K562 (cell line): Measurements from ENCODE around the gene MINDY3. TPM values are rescaled to one million over a fixed set of nuclear protein-coding genes. Genes with fewer than 3 reads are reported as not detected.

Source experiments
- ATAC-seq: fragments of 200-7000 bp; cut with Tn5 transposase; 3 replicates; pipeline ENCODE4 v1.9.1; 2020; ENCODE audit warnings: moderate library complexity
- BruUV-seq: library from RNA; stranded (reverse); fragments of 400-500 nt; replicated peaks from 2 replicates; lab custom pipeline; 2021; lab: Mats Ljungman, UMichigan
- CTCF ChIA-PET: fragments of 300-600 bp; formaldehyde crosslinking; extraction: SDS; loops from one replicate; lab custom pipeline; 2021; ENCODE audit warnings: low intra/inter-chr PET ratio; lab: Yijun Ruan, JAX
- POLR2A ChIA-PET: fragments of 300-600, 350-650 bp; sonication (Branson Sonifier 250); formaldehyde crosslinking; extraction: SDS; loops from one replicate; lab custom pipeline; 2021; ENCODE audit warnings: antibody characterized with exemption, inconsistent platforms; lab: Yijun Ruan, JAX
- DNase-seq, 4 experiments: peaks; one replicate each; pipeline versions ENCODE4 v3.0.0 to v3.0.0-alpha.2; 2011 to 2018; ENCODE audit warnings: low spot score in 3 of 4, mixed read lengths in 3 of 4; ENCODE audit errors: extremely low read depth in 1 of 4
- FAIRE-seq: peaks from 2 replicates; lab custom pipeline; 2011; peaks lifted over from hg19 to GRCh38; lab: Jason Lieb, UNC
- H2AFZ ChIP-seq: 2 replicates; pipeline ENCODE4 v1.6.0; 2011; ENCODE audit warnings: low read depth, low read length, control low read depth, inconsistent platforms
- H3K27ac ChIP-seq: fragments of 200-600 bp; 3 replicates; pipeline ENCODE4 v1.8.0; 2011; ENCODE audit warnings: low read depth, mild to moderate bottlenecking, control low read depth, inconsistent platforms, low read length, moderate library complexity, mixed read lengths; ENCODE audit errors: extremely low read depth
- H3K27me3 ChIP-seq, 2 experiments: fragments of 300-600 bp in 1 of 2; 2 replicates in 1 of 2; 3 replicates in 1 of 2; pipeline versions ENCODE4 v1.6.0 to v1.8.0; 2011; ENCODE audit warnings: inconsistent platforms in 2 of 2, low read length in 2 of 2, mild to moderate bottlenecking in 1 of 2, mixed read lengths in 1 of 2, moderate library complexity in 1 of 2; ENCODE audit not compliant: control insufficient read depth in 2 of 2, insufficient read depth in 2 of 2
- H3K36me3 ChIP-seq: fragments of 300-600 bp; 3 replicates; pipeline ENCODE4 v1.8.0; 2011; ENCODE audit warnings: mild to moderate bottlenecking, low read length, inconsistent platforms; ENCODE audit not compliant: control insufficient read depth, insufficient read depth
- H3K4me1 ChIP-seq, 2 experiments: fragments of 200-600 bp in 1 of 2; replicated peaks in 1 of 2; 2 replicates in 1 of 2; 3 replicates in 1 of 2; pipeline versions ENCODE4 v1.5.1 to v1.8.0; 2011; ENCODE audit warnings: inconsistent platforms in 2 of 2, low read length in 2 of 2, mild to moderate bottlenecking in 1 of 2, mixed read lengths in 1 of 2, moderate library complexity in 1 of 2; ENCODE audit not compliant: control insufficient read depth in 2 of 2, insufficient read depth in 2 of 2
- H3K4me2 ChIP-seq: 2 replicates; pipeline ENCODE4 v1.6.1; 2011; ENCODE audit warnings: low read length, control low read depth, inconsistent platforms, mixed read lengths; ENCODE audit not compliant: insufficient read depth
- H3K4me3 ChIP-seq: fragments of 200-600 bp; sonication (generic), shearing (Covaris generic); 2 replicates; pipeline ENCODE4 v1.5.1; 2016; ENCODE audit warnings: control low read depth, inconsistent platforms
- H3K79me2 ChIP-seq: fragments of 200-600 bp; 3 replicates; pipeline ENCODE4 v1.8.0; 2011; ENCODE audit warnings: low read length, inconsistent platforms; ENCODE audit not compliant: control insufficient read depth, insufficient read depth
- H3K9ac ChIP-seq, 2 experiments: 2 replicates each; pipeline versions ENCODE4 v1.6.0 to v1.6.1; 2011; ENCODE audit warnings: low read depth in 2 of 2, low read length in 2 of 2, control low read depth in 1 of 2, inconsistent platforms in 1 of 2, mild to moderate bottlenecking in 1 of 2, mixed read lengths in 1 of 2; ENCODE audit not compliant: insufficient read depth in 1 of 2
- H3K9me1 ChIP-seq: one replicate; pipeline ENCODE4 v1.6.0; 2011; ENCODE audit warnings: inconsistent platforms, mild to moderate bottlenecking, low read length, moderate library complexity; ENCODE audit not compliant: control insufficient read depth, insufficient read depth
- H3K9me3 ChIP-seq: replicated peaks from 2 replicates; pipeline ENCODE4 v1.5.1; 2011; ENCODE audit warnings: low read depth, low read length, inconsistent platforms; ENCODE audit not compliant: control insufficient read depth, insufficient read depth
- H4K20me1 ChIP-seq: replicated peaks from 2 replicates; pipeline ENCODE4 v1.6.1; 2011; ENCODE audit warnings: low read length, inconsistent platforms, mixed read lengths; ENCODE audit not compliant: control insufficient read depth, insufficient read depth
- PRDM10 ChIP-seq: fragments of 450-650 bp; IDR thresholded peaks from 2 replicates; pipeline ENCODE4 v1.6.1; 2018; ENCODE audit not compliant: partially characterized antibody
- TCF7L2 ChIP-seq: fragments of 150-350 bp; IDR thresholded peaks from 2 replicates; pipeline ENCODE4 v1.6.1; 2016; ENCODE audit warnings: low read depth, mild to moderate bottlenecking, low read length, moderate library complexity
- ZNF232 ChIP-seq: sonication (generic); formaldehyde crosslinking; IDR thresholded peaks from 2 replicates; pipeline ENCODE4 v1.8.0; 2022; ENCODE audit warnings: mild to moderate bottlenecking, missing genetic modification reagents
- whole genome bisulfite sequencing: fragments of 100-300 bp; shearing (Covaris generic); methylation state at CpG from one replicate; pipeline ENCODE4 v1.1.6; 2016; ENCODE audit warnings: low coverage, mixed read lengths; ENCODE audit not compliant: insufficient coverage; ENCODE audit errors: missing lambda C conversion rate; 5-methylcytosine and 5-hydroxymethylcytosine counted together
- in situ Hi-C: fragments of 300-500 bp; cut with MboI; formaldehyde crosslinking; loops from 4 replicates; pipeline ENCODE4 v1.15.0; 2018; ENCODE audit warnings: inconsistent platforms, mixed read lengths
- intact Hi-C: fragments of 100-400 bp; cut with micrococcal nuclease; formaldehyde crosslinking; loops from 2 replicates; pipeline ENCODE4 v1.14.2; 2022
- polyA plus RNA-seq, 8 experiments: library from polyadenylated mRNA; depleted of rRNA in 4 of 8; stranded (reverse) in 5 of 8; unstranded in 3 of 8; fragments of >200 nt; fragmentation: Nextera tagmentation in 2 of 8; fragmentation: Illumina TruSeq in 1 of 8; extraction: Ambion mirVana in 2 of 8; extraction: Trizol in 1 of 8; gene quantifications; 2 replicates each; pipeline versions ENCODE4 v1.2.1 to v1.2.3, GENCODE V29; 2011 to 2014; ENCODE audit warnings: inconsistent platforms in 1 of 8, missing spikeins in 1 of 8
- total RNA-seq, 7 experiments: library from RNA; depleted of rRNA in 6 of 7; stranded (reverse); fragments of >200 nt in 6 of 7; fragmentation: Illumina TruSeq in 2 of 7; extraction: Trizol in 2 of 7; gene quantifications; 2 replicates each; pipeline versions ENCODE4 v1.2.1 to v1.2.3, GENCODE V29; 2011 to 2021; ENCODE audit warnings: low replicate concordance in 1 of 7

Gene MINDY3
- total and polyA plus RNA-seq, 9 of the 15 experiments (the other 6 are each of a cell fraction or from before 2014, with no cell fraction given): 14.0 to 35.9 (median 23.6) TPM

- peaks cover 60% of the 10 kb centered on the region for H3K79me2 ChIP-seq
- peaks cover 6 to 14% of the 10 kb centered on the region in 2 experiments; a peak in 4 of 5 replicates for H3K4me1 ChIP-seq
- H2AFZ ChIP-seq: peak overlapping the region; percentile 92
- in situ Hi-C loops (no loop called here), intact Hi-C loops (loop anchor here (5.0 kb wide), 1 partner anchor 52 kb away; no protein-coding TSS in a partner anchor)
- ChIA-PET CTCF (no interaction called here), POLR2A (no interaction called here)
- peak overlapping the region; percentile 91 for H3K4me2 ChIP-seq
- no peak; the same call in 2 of the 3 replicates for ATAC-seq
- H3K27me3 ChIP-seq: no peaks in the 10 kb centered on the region; a peak in 1 of 5 replicates
- TF ChIP-seq ZNF232 (CRISPR knock-in tag) (0 out of 2 replicates have a peak, but pooled peaks have one; percentile 11), PRDM10 (peak; percentile 69), TCF7L2 (no peak)
- no TSS peak for BruUV-seq
- peak overlapping the region; percentile 95 for H3K4me3 ChIP-seq
- FAIRE-seq: no peak
- no peaks in the 10 kb centered on the region for H3K9me3 ChIP-seq
- H3K9ac ChIP-seq: peak overlapping the region; percentile 76 to 91
- no peaks in the 10 kb centered on the region for H4K20me1 ChIP-seq
- no peaks in the 10 kb centered on the region for H3K9me1 ChIP-seq
- WGBS: 0% methylated on average over 10 of the region's 10 CpGs
- 0 out of 3 replicates have a peak, but pooled peaks cover 1% of the 10 kb centered on the region for H3K36me3 ChIP-seq
- no peak for DNase-seq
- peak overlapping the region; percentile 71; the same call in 2 of the 3 replicates for H3K27ac ChIP-seq
Measured at GRCh38 chr10:15859509-15859905, 800 bp downstream of the MINDY3 start.
